COLO668 (cell line): ENCODE data around the gene BCL11A.

Experiments used
- DNase-seq: peaks from one replicate; lab custom pipeline; 2025; ENCODE audit not compliant: unreplicated experiment; lab: John Stamatoyannopoulos, UW

The BCL11A gene

DNA sequence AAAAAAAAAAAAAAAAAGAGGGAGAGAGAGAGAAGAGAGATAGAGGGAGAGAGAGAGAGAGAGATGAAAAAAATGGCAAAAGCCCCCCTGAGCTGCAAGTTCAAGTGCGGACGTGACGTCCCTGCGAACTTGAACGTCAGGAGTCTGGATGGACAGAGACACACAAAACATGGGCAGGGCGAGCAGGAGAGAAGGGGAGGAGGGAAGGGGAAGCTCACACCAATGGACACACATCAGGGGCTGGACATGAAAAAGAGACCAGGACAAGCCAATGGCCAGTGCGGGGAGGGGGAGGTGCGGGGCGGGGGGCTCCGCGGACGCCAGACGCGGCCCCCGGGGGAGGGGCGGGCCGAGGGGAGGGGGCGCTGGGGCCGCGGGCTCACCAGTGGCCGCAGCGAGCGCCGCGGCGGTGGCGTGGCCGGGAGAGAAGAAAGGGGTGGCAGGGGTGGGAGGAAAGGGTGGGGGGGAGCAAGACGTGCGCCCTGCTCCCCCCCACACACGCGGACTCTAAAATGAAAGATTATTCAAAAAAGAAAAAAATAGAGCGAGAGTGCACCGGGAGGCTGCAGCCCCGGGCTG lies at the start of gene BCL11A:
Gene BCL11A, minus strand, starts transcription at position 160 of the 579 bp plus-strand sequence. CDS start 384 bp downstream, outside the sequence.
- DNase-seq, result peak; percentile 74

DNA sequence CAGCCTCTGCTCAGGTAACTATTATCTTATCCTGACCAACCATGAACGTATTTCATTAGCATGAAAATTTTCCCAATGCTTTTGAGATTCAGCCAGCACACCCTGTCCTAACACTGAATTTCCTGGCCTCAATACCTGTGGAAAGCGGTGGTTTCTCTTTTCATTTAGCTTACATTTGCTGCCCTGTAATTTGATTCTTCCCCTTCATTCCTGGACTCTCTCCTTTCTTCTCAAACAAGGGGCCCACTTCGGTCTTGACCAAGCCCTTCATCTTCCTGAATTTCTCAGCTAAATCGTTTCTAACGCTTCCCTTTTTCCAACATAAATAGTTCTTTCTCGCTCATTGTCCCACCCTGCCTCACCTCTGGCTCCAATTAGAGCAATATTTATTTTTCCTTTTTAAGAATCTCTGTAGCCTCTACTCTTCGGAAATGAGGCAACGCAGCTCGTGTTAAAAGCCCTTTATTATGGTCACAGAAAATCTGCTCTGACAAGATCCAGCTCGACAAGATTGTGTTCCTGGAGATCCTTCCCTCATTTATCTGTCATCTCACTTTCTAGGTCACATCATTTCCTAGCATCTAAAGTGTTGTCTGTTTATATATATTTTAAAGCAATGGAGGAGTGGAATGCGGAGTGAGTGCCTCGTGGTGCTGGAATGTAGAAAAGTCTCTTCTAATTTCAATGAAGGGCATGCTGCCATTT lies 49.5 kb upstream of the BCL11A start:
- no peak for DNase-seq

DNA sequence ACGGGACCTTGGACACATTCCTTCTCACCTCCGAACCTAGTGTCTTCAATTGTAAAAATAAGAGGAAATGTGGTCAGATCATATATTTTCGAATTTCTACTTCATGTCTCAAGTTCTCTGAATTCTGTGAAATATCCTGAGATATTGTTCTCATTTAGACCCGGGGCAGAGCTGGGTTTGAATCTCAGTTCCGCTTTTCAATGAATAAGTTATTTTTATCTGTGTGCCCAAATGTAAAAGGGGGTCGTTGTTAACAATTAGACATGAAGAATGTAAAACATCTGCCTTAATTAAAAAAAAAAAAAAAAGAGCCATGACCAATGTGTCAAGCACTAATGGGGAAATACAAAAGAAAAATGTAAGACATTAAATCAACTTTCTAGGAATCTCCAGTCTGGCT lies 48.9 kb upstream of the BCL11A start:
- no peak for DNase-seq

GRCh38 chr2:60598271-60598670 lies 44.8 kb upstream of the BCL11A start:
- DNase-seq, result no peak

DNA sequence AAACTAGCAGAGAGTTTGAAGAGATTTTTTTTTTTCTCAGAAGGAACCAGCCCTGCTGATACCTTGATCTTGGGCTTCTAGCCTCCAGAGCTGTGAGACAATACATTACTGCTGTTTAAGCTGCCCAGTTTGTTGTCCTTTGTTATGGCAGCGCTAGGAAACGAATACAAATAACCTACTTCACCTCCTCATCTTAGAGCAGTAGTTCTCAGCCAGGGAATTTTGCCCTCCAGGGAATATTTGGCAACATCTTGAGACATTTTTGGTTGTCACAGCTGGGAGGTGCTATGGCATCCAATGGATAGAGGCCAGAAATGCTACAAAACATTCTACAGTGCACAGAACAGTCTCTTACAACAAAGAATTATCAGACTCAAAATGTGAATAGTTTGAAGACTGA lies 43.9 kb upstream of the BCL11A start:
- DNase-seq, result no peak

DNA sequence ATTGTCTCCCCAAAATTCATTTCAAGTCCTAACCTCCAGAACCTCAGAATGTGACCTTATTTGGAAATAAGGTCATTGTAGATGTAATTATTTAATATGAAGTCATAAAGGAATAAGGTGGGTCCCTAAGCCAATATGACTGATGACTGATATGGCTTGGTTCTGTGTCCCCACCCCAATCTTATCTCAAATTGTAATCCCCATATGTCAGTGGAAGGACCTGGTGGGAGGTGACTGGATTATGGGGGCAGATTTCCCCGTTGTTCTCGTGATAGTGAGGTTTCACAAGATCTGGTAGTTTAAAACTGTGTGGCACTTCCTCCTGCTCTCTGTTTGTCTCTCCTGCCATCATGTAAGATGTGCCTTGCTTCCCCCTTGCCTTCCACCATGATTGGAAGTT lies 43.0 kb upstream of the BCL11A start:
- DNase-seq, result no peak

GRCh38 chr2:60595953-60596352 lies 42.5 kb upstream of the BCL11A start:
- no peak for DNase-seq

DNA sequence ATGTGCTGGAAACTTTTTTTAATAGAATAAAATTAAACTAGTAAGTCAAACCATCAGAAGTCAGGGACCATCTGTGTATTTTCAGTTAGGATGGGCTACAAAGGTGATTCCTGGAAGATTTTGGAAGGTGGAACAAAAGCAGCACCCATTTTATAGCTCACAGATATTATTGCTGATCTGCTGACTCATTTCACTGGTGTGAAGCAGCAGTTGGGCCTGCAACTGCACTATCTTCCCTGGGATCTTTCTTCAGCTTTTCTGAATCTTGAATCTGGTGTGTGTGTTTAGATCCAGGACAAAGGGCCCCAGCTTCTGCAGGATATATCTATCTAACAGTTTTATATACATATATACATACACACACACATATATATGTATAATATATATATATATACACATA lies 35.6 kb upstream of the BCL11A start:
- no peak for DNase-seq

- no peak for DNase-seq
These were observed 32.6 kb upstream of the BCL11A start for GRCh38 chr2:60586081-60586480.

DNA sequence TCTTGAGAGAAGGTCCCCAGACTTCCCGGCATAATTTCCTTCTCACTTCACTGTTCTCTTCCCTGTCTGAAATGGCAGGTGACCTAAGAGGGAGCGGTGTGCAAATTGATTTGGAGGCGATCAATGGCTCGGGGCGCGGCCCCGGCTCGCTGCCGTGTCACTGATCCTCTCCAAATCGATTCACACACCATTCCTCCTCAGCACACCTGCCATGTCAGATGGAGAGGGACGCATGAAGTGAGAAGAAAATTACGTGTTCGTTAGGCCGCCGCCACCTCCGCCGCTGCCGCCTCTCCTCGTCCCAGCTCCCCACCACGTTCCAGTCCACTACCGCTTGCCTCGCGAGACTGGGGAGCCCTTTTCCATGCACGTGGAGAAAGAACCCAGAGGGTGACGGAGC lies 31.8 kb upstream of the BCL11A start:
- no peak for DNase-seq

- no peak for DNase-seq
These were observed 30.1 kb upstream of the BCL11A start for GRCh38 chr2:60583604-60584003.

DNA sequence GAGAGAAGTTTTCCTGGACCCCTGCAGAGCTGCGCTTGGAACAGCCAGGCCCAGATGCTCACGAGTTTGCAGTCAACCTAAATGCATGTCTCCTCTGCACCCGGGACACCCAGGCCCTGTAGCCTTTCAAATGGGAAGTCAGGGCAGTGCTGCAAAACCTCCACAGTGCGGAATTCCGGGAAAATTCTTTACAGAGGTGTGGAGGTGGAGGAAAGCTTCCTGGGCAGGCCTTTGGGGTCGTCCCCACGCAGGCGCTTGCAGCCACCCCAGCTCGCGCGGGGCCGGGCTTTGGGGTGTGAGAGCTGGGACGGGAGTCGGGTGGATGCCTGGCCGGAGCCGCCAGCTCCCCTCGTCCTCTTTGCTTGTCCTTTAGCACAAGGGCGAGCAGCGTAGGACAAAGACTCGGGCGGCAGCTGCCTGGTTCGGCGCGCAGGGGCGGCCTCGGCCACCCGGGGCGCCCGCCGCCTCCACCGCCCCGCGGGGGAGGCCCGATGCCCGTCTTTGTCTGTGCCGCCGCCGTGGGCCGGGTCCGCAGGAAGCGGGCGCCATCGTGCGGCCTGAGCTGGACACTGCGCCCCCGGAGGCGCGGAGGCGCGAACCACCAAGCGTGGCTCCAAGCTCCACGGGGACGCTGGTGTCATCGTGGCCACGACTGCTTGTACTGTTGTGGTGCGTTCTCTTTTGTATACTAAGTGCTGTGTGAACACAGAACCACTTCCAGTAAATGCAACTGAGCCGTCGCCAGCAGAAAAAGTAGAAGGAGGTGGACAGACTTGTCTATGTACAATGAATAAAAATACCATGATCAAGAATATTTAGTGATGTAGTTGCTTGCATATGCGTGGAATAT lies 28.2 kb upstream of the BCL11A start:
- peak; percentile 85 for DNase-seq

DNA sequence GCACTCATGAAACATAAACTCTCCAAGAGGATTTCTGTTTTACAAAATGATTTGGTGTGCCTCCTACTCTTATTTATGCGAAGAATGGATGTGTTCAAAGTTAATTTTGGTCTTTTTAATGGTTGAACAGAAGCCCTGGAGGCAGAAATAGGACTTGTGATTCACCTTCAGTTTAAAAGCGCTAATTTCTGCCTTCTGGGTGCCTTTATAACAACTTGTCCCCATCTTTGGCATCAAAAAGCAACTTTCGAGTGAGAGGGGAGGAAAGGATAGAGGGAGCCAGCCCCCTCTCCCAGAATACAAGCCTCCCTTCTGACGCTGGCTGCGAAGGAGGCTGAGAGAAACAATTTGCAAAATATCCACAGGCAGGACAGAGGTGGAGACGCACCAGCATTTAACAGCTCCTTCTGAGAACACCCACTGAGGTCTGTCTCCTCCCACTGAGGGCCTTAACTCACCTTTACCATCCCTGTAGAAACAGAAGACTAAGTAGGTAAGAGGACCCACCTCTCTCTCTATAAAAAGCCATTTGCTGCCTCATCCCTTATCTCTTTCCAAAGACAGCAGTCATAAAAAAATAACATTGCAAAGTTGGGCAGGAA lies 24.3 kb upstream of the BCL11A start:
- no peak for DNase-seq

- DNase-seq, result no peak
These were observed 19.8 kb upstream of the BCL11A start for GRCh38 chr2:60573251-60573650.

- DNase-seq, result no peak
These were observed 16.8 kb upstream of the BCL11A start for GRCh38 chr2:60570251-60570650.

- DNase-seq, result no peak
These were observed 16.2 kb upstream of the BCL11A start for GRCh38 chr2:60569680-60570111.

- no peak for DNase-seq
These were observed 14.7 kb upstream of the BCL11A start for GRCh38 chr2:60567919-60568768.

DNA sequence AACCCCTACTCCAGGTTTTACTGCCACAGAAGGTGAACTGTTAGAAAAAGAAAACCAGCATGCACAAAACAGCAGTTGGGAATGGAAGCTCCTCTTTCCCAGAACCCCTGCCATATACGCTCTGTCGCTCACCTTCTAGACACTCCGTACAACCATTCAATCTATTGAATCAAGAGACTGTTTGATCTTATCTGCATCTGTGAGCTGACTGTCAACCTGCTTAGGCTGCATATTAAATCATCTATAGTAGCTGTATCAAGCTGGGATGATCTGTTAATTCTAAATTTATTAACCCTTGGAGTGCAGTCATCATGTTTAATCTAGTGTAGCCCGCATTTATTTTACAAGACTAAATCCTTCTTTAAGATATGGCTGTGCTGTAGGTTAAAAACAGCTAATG lies 13.6 kb upstream of the BCL11A start:
- no peak for DNase-seq

- peak; percentile 17 for DNase-seq
These were observed 12.0 kb upstream of the BCL11A start for GRCh38 chr2:60565472-60565871.

DNA sequence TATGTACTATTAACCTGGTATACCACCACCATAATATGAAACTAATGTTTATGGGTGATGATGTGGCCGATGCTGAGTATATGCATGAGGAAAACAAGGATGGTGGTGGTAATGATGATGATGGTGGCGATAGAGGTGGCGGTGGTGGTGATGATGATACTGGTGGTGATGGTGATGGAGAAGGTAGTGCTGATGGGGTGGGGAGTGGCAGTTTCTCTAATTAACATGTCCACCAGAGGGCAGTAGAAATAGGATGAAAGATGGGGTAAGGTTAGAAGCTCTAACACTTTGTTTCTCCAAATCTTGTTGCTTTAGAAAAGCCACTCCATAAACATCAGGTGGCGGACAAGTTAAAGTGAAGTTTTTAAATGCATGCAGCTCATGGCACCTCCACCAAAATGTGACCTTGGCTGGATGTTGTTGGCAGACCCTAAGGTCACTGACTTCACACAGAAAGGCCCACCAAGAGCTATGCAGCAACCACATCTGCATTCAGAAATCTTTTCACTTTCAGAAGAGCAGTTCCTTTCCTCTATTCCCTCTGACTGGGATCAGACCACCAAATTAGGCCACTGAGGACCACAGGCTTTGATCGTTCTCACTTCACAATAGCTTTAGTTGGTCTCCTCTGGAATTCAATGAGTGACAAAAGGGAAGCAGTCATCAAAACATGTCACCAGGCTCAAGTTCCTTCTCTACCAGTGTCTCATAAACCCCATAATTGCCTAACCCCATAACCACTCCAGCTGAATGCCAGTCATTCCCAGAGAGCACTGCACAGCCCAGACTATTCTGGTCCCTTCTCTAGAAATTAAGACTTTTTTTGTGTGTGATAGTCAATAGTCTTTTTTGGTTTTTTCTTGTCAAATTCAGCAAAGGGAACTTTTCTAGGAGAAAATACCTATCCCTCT lies 7.5 kb upstream of the BCL11A start:
- peak; percentile 10 for DNase-seq
